GM21576 (cell line): Measurements from ENCODE around the gene OR6B1.
"Not testable (repeated sequence)": the region's sequence is repeated elsewhere in the genome, so short reads cannot be mapped to it uniquely, and the experiment has no call there.

Source experiments
- ATAC-seq: cut with Tn5 transposase; IDR thresholded peaks from one replicate; pipeline ENCODE4 v1.9.1; 2021; ENCODE audit warnings: mild to moderate bottlenecking, moderate library complexity; ENCODE audit not compliant: unreplicated experiment

The OR6B1 gene

DNA sequence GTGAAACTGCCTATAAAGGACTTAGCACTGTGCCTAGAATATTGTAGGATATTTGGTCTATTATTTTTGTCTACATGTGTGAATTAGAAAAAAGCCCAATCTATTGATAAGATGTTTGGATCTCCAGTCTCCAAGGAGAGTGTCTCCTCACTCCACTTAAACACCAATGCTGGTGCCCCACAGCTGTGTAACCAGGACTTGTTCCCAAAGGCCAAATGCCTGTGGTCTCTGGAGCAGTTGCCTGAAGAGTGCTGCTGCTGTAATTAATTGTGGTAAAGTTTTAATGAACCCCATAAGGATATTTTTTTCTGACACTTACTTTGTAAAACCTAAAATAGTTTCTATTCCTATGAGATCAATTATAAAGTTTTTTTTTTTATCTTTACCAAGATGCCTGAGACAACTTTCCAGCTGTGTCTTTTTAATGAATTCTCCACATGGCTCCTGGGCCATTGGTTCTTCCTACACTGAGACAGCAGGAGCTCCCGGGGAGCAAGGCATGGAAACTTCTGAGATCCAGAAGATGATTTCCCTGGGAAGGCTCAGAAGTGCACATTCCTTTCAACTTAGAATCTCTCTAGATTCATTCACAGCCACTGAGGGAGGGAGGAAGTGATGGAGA lies 37.4 kb downstream of the OR6B1 start:
- no peak for ATAC-seq

DNA sequence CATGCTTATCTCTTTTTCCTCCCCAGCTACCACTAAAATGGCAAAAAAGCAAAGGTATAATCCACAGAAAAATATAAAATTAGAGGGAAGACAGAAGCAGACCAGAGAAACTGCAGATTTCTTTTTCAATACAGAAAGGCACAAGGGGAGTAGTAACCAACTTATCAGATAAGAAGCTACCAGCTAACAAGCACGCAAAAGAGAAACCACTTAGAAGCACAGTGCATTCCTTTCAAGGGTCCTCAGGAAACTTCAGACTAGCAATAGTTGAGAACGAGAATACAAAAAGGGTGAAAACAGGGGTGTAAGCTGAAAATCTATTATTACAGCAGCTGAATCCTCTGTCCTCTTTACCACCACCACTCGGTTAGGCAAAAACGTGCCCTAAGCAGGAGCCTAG lies 38.8 kb downstream of the OR6B1 start:
- ATAC-seq, result no peak

DNA sequence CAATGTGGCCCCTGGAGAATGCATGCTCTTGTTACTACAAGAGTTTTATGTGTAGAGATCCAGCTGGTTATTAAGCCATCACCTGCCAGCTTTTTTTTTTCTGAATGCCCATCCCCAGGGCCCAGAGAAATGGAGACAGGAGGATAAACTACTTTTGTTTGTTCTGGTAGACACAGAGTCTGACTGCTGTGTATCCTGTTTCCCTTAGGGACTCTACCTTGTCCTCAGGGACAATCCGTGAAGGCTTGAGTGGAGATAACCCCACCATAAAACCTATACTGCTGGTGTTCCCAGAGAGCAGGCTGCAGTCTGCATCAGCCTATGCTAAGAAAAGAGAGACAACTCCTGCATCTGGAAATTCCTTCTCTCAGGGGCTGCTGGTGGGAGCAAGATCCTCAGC lies 48.5 kb downstream of the OR6B1 start, which contains the start of gene OR2A5:
TSS of gene OR2A5 (plus strand) at position 301 of the 400 bp plus-strand sequence. CDS start 1,454 bp downstream, outside the sequence.
- no peak for ATAC-seq

DNA sequence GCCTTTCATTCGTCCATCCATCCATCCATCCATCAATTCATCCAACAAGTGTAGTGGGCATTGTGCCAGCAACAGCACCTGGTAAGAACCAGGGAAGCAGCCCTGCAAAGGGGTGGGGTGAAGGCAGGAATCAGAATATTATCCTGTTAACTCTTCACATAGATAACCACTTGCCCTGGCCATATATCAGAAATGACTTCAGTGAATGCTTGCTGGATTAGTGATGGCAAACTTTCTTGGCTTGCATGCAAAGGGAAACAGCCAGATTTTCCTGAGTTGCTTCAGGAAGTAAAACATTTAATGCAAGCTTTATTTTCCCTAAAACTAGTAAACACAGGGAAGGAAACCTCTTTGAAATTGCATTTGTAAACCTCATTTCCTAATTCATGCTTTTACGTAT lies 49.4 kb downstream of the OR6B1 start:
- no peak for ATAC-seq

DNA sequence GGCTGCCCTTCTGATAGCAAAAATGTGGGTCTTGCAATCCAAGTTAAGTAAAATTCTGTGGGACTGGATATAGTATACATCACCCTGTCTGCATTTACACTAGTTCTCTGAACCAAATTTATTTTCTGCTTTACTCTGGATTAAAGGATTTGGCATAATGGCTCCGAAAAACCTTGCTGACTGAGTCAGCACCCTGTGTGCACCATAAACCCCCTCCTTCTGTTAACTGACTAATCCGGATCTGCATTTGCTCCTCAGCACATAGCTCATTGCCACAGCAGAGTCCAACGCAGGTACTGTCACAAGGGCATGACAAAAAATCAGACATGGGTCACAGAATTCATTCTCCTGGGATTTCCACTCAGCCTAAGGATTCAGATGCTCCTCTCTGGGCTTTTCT lies 50.0 kb downstream of the OR6B1 start:
- ATAC-seq, result no peak

DNA sequence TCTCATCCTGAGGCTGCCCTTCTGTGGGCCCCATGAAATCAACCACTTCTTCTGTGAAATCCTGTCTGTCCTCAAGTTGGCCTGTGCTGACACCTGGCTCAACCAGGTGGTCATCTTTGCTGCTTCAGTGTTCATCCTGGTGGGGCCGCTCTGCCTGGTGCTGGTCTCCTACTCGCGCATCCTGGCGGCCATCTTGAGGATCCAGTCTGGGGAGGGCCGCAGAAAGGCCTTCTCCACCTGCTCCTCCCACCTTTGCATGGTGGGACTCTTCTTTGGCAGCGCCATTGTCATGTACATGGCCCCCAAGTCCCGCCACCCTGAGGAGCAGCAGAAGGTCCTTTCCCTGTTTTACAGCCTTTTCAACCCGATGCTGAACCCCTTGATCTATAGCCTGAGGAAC lies 50.8 kb downstream of the OR6B1 start:
- not testable (repeated sequence) for ATAC-seq

DNA sequence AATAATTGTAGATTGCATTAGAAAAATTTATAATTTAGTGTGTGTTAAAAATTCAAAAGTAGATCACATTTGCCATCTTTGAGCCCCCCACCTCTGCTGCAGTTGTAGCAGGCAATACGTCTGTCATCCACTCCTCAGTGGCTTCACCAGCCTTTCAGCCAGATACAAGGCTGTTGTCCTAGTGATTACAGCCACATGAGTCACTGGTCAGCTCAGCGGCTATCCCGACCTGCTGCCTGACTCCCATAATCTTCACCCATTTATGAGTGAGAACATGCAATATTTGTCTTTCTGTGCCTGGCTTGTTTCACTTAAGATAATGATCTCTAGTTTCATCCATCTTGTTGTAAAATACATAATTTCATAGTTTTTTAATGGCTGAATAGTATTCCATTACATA lies 57.8 kb downstream of the OR6B1 start:
- ATAC-seq, result no peak
